ENCODE measurements around the gene AQP6.

The AQP6 gene

DNA sequence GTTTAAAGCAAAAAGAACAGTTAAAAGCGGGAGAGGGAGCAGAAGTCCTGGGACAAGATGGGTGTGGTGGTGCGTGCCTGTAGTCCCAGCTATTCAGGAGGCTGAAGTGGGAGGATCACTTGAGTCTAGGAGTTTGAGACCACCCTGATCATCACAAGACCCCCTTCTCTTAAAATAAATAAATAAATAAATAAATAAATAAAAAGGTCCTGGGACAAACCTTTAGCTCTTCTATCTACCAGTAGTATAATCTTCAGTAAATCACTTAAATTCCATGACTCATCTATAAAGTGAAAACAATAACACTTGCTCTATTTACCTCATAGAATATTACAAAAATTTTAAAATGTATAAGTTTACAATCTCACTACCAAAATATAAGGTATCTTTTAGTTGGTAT lies 46.8 kb downstream of the AQP6 start:
- TF ChIP-seq TEAD4 (IDR thresholded peaks at IDR 0.05) (no peak), YY1 (IDR thresholded peaks at IDR 0.05; ENCODE audit: low read depth) (no peak), ZBTB7A (IDR thresholded peaks at IDR 0.05; ENCODE audit: low read depth) (no peak), EGR1 (IDR thresholded peaks at IDR 0.05) (no peak), NFIC (IDR thresholded peaks at IDR 0.05) (no peak), EP300 (IDR thresholded peaks at IDR 0.05; ENCODE audit: borderline replicate concordance) (no peak), TAF1 (IDR thresholded peaks at IDR 0.05; ENCODE audit: low read depth) (no peak)
- TF ChIP-seq, protein P1, sequence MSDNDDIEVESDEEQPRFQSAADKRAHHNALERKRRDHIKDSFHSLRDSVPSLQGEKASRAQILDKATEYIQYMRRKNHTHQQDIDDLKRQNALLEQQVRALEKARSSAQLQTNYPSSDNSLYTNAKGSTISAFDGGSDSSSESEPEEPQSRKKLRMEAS (IDR thresholded peaks at IDR 0.05): no peak
- TF ChIP-seq, protein P2, sequence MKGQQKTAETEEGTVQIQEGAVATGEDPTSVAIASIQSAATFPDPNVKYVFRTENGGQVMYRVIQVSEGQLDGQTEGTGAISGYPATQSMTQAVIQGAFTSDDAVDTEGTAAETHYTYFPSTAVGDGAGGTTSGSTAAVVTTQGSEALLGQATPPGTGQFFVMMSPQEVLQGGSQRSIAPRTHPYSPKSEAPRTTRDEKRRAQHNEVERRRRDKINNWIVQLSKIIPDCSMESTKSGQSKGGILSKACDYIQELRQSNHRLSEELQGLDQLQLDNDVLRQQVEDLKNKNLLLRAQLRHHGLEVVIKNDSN (IDR thresholded peaks at IDR 0.05): no peak

DNA sequence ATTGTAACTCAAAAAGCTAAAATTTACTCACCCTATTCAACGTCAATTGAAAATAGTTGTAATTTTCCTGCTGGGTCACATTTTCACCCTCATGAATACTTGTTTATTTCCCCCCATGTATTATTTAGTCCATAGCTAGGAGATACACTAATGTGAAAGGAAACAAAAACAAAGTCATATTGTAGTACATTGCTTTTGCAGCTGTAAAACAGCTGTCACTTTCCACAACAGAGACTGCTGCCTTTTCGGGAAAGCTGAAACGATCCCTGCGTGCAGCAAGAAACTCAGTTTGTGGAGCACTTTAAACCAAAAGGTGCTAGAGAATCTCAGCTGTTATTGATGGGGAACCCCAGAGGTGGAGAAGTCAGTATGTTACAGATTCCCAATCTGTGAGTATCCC lies 48.3 kb downstream of the AQP6 start:
- TF ChIP-seq TCF12 (IDR thresholded peaks at IDR 0.05; ENCODE audit: low read depth) (no peak), NFIC (IDR thresholded peaks at IDR 0.05) (no peak), FOXM1 (IDR thresholded peaks at IDR 0.05; ENCODE audit: borderline replicate concordance, low read depth) (no peak), YY1 (IDR thresholded peaks at IDR 0.05; ENCODE audit: low read depth) (no peak), RAD21 (IDR thresholded peaks at IDR 0.05; ENCODE audit: low read depth) (no peak), ZBTB7A (IDR thresholded peaks at IDR 0.05; ENCODE audit: low read depth) (no peak)

DNA sequence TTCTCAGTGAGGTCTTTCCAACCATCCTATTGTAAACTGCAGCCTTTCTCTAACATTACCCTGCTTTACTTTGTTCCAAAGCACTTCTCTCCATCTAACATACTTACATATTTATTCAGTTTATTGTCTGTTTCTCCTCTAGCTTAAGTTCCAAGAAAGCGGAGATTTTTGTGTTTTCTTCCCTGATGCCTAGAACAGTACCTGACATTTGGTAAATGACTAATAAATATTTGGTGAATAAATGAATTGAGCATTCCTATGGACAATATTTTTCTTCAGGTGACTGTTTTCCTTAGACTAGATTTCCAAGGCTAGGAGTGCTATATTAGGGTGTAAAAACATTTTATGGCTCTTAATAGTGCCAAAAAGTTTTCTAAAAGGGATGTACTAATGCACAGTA lies 50.2 kb downstream of the AQP6 start:
- TF ChIP-seq ZBTB7A (IDR thresholded peaks at IDR 0.05; ENCODE audit: low read depth) (no peak), FOXM1 (IDR thresholded peaks at IDR 0.05; ENCODE audit: borderline replicate concordance, low read depth) (no peak), NFIC (IDR thresholded peaks at IDR 0.05) (no peak), RAD21 (IDR thresholded peaks at IDR 0.05; ENCODE audit: low read depth) (no peak), TAF1 (IDR thresholded peaks at IDR 0.05; ENCODE audit: low read depth) (no peak), TEAD4 (IDR thresholded peaks at IDR 0.05) (no peak), CREB1 (IDR thresholded peaks at IDR 0.05; ENCODE audit: low read depth) (no peak)
- TF ChIP-seq, protein P1 (IDR thresholded peaks at IDR 0.05): no peak
- TF ChIP-seq, protein P3, sequence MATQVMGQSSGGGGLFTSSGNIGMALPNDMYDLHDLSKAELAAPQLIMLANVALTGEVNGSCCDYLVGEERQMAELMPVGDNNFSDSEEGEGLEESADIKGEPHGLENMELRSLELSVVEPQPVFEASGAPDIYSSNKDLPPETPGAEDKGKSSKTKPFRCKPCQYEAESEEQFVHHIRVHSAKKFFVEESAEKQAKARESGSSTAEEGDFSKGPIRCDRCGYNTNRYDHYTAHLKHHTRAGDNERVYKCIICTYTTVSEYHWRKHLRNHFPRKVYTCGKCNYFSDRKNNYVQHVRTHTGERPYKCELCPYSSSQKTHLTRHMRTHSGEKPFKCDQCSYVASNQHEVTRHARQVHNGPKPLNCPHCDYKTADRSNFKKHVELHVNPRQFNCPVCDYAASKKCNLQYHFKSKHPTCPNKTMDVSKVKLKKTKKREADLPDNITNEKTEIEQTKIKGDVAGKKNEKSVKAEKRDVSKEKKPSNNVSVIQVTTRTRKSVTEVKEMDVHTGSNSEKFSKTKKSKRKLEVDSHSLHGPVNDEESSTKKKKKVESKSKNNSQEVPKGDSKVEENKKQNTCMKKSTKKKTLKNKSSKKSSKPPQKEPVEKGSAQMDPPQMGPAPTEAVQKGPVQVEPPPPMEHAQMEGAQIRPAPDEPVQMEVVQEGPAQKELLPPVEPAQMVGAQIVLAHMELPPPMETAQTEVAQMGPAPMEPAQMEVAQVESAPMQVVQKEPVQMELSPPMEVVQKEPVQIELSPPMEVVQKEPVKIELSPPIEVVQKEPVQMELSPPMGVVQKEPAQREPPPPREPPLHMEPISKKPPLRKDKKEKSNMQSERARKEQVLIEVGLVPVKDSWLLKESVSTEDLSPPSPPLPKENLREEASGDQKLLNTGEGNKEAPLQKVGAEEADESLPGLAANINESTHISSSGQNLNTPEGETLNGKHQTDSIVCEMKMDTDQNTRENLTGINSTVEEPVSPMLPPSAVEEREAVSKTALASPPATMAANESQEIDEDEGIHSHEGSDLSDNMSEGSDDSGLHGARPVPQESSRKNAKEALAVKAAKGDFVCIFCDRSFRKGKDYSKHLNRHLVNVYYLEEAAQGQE (IDR thresholded peaks at IDR 0.05; ENCODE audit: low read depth): no peak

DNA sequence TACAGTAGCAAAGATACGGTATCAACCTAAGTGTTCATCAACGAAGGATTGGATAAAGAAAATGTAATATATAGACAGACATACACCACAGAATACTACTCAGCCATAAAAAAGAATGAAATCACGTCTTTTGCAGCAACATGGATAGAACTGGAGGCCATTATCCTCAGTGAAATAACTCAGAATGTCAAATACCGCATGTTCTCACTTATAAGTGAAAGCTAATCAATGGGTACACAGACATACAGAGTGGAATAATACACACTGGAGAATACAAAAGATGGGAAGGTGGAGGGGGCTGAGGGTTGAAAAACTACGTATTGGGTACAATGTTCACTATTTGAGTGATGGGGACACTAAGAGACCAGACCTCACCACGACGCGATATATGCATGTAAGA lies 51.5 kb downstream of the AQP6 start:
- TF ChIP-seq CEBPB (IDR thresholded peaks at IDR 0.05) (no peak), CREB1 (IDR thresholded peaks at IDR 0.05; ENCODE audit: low read depth) (no peak), YY1 (IDR thresholded peaks at IDR 0.05; ENCODE audit: low read depth) (no peak), NFIC (IDR thresholded peaks at IDR 0.05) (no peak)

DNA sequence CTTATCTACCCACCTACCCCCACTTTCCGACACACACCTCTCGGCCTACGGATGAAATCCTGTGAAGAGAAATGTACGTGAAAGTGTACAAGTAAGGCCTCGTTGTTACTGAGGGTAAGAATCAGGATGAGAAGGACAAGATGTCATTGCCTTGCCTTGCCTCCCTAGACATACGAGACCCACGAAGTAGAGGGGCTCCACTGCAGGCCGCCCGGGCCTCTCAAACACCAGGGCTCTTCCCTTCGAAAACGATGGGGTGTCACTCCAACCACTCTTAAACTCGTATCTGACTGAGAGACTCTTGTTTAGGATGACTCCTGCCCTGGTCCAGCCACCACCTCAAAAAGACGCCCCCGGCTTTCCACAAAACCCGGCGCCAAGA lies 52.0 kb downstream of the AQP6 start:
- TF ChIP-seq ZBTB7A (IDR thresholded peaks at IDR 0.05; ENCODE audit: low read depth) (no peak), TAF1 (IDR thresholded peaks at IDR 0.05; ENCODE audit: low read depth) (no peak)

DNA sequence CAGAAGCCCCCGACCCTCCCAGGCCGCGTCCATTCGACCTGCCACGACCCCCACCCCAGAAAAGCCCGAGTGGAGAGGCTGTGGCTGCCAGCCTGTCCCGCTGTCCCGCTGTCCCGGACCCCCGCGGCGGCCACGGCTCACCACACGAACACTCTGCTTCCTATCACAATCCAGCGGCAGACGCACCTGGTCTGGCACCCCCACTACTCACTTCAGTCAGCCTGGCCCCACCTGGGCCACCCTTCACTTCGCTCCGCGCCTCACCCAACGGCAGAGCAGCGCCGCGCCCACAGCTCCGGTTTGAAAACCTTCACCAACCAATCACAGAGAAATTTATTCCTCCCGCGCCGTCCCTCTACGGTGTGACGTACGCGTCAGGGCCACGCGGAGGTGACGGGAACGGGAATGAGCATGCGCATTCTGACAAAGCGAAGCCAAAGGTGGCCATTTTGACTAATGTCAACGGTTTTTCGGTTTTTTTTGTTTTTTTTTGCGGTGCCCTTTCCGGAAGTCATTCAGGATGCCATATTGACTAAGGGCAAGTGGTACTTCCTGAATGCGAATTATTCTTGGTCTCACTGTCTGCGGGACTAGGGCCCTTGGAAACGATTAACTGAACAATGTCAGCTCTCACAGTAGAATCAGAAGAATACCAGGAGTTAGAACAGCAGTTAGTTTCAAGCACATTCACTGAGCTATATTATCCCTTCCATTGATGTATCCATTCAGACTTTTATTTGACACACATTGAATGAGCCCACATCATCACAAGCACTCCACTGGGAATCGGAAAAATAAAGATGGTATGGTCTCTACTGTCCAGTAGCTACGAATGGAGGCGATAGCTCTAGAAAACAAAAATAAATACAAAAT lies 52.7 kb downstream of the AQP6 start, which contains the start of gene RACGAP1:
Gene RACGAP1, minus strand, starts transcription at position 308 of the 873 bp plus-strand sequence. CDS start 8,779 bp downstream, outside the sequence.
- TF ChIP-seq NFIC (IDR thresholded peaks at IDR 0.05) (peak; percentile 37), EGR1 (IDR thresholded peaks at IDR 0.05) (peak; percentile 93; the same call in 1 of the 2 replicates), YY1 (IDR thresholded peaks at IDR 0.05; ENCODE audit: low read depth) (peak; percentile 100), EP300 (IDR thresholded peaks at IDR 0.05; ENCODE audit: borderline replicate concordance) (peak; percentile 53; the same call in 1 of the 2 replicates), TCF12 (IDR thresholded peaks at IDR 0.05; ENCODE audit: low read depth) (peak; percentile 84), TEAD4 (IDR thresholded peaks at IDR 0.05) (peak; percentile 19; the same call in 1 of the 2 replicates), CREB1 (IDR thresholded peaks at IDR 0.05; ENCODE audit: low read depth) (peak; percentile 97), CEBPB (IDR thresholded peaks at IDR 0.05) (0 out of 2 replicates have a peak, but pooled peaks have one; percentile 13), ZBTB7A (IDR thresholded peaks at IDR 0.05; ENCODE audit: low read depth) (peak; percentile 90), RAD21 (IDR thresholded peaks at IDR 0.05; ENCODE audit: low read depth) (no peak), FOXM1 (IDR thresholded peaks at IDR 0.05; ENCODE audit: borderline replicate concordance, low read depth) (peak; percentile 99), TAF1 (IDR thresholded peaks at IDR 0.05; ENCODE audit: low read depth) (peak; percentile 92)
- TF ChIP-seq, protein P2 (IDR thresholded peaks at IDR 0.05): peak; percentile 91
- TF ChIP-seq, protein P3 (IDR thresholded peaks at IDR 0.05; ENCODE audit: low read depth): no peak
- TF ChIP-seq, protein P1 (IDR thresholded peaks at IDR 0.05): peak; percentile 97
